HG03558 (cell line): ENCODE measurements around the gene TMEM229B.

Experiments
- ATAC-seq: cut with Tn5 transposase; IDR thresholded peaks from one replicate; pipeline ENCODE4 v1.9.1; 2021; ENCODE audit warnings: moderate number of reproducible peaks; ENCODE audit not compliant: unreplicated experiment; ENCODE audit errors: extremely low read depth

TMEM229B gene

GRCh38 chr14:67515386-67516079 is 27.0 kb upstream of the TMEM229B start:
- ATAC-seq, result no peak

- ATAC-seq, result no peak
These were observed 26.3 kb upstream of the TMEM229B start for GRCh38 chr14:67514650-67515385.

- no peak for ATAC-seq
These were observed 25.7 kb upstream of the TMEM229B start for GRCh38 chr14:67514203-67514607.

GRCh38 chr14:67513631-67514108 is 25.1 kb upstream of the TMEM229B start:
- no peak for ATAC-seq

GRCh38 chr14:67512463-67513310 is 24.2 kb upstream of the TMEM229B start:
- ATAC-seq, result no peak

GRCh38 chr14:67510836-67511235 is 22.3 kb upstream of the TMEM229B start:
- ATAC-seq, result no peak

GRCh38 chr14:67510121-67510520 is 21.6 kb upstream of the TMEM229B start:
- ATAC-seq, result no peak

GRCh38 chr14:67508956-67509355 is 20.4 kb upstream of the TMEM229B start:
- ATAC-seq, result no peak

GRCh38 chr14:67505254-67505653 is 16.7 kb upstream of the TMEM229B start:
- ATAC-seq, result no peak

GRCh38 chr14:67503331-67503730 is 14.8 kb upstream of the TMEM229B start:
- ATAC-seq, result no peak

GRCh38 chr14:67502867-67503266 is 14.3 kb upstream of the TMEM229B start:
- ATAC-seq, result no peak

GRCh38 chr14:67501670-67502069 is 13.1 kb upstream of the TMEM229B start:
- no peak for ATAC-seq

GRCh38 chr14:67500981-67501380 is 12.5 kb upstream of the TMEM229B start:
- ATAC-seq, result no peak

GRCh38 chr14:67497716-67498115 is 9.2 kb upstream of the TMEM229B start:
- no peak for ATAC-seq

GRCh38 chr14:67497216-67497615 is 8.7 kb upstream of the TMEM229B start:
- no peak for ATAC-seq

GRCh38 chr14:67495827-67496226 is 7.3 kb upstream of the TMEM229B start:
- ATAC-seq, result no peak

GRCh38 chr14:67493092-67493717 is 4.7 kb upstream of the TMEM229B start:
- no peak for ATAC-seq

- ATAC-seq, result no peak
These were observed 4.0 kb upstream of the TMEM229B start for GRCh38 chr14:67492538-67492937.

- ATAC-seq, result no peak
These were observed 3.4 kb upstream of the TMEM229B start for GRCh38 chr14:67491741-67492507.

- no peak for ATAC-seq
These were observed 2.8 kb upstream of the TMEM229B start for GRCh38 chr14:67491285-67491684.
